Activated CD8-positive, alpha-beta memory T cell treated with anti-CD3 and anti-CD28 coated beads, Interleukin-2, amount 50 U/mL, for 48 hours (primary cell): ENCODE data around the gene SOCS4.
"Not testable (repeated sequence)": the region's sequence is repeated elsewhere in the genome, so short reads cannot be mapped to it uniquely, and the experiment has no call there.

Experiments
- DNase-seq: peaks from one replicate; pipeline ENCODE4 v3.0.0-alpha.2; 2020

Gene SOCS4, protein sequence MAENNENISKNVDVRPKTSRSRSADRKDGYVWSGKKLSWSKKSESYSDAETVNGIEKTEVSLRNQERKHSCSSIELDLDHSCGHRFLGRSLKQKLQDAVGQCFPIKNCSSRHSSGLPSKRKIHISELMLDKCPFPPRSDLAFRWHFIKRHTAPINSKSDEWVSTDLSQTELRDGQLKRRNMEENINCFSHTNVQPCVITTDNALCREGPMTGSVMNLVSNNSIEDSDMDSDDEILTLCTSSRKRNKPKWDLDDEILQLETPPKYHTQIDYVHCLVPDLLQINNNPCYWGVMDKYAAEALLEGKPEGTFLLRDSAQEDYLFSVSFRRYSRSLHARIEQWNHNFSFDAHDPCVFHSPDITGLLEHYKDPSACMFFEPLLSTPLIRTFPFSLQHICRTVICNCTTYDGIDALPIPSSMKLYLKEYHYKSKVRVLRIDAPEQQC

DNA sequence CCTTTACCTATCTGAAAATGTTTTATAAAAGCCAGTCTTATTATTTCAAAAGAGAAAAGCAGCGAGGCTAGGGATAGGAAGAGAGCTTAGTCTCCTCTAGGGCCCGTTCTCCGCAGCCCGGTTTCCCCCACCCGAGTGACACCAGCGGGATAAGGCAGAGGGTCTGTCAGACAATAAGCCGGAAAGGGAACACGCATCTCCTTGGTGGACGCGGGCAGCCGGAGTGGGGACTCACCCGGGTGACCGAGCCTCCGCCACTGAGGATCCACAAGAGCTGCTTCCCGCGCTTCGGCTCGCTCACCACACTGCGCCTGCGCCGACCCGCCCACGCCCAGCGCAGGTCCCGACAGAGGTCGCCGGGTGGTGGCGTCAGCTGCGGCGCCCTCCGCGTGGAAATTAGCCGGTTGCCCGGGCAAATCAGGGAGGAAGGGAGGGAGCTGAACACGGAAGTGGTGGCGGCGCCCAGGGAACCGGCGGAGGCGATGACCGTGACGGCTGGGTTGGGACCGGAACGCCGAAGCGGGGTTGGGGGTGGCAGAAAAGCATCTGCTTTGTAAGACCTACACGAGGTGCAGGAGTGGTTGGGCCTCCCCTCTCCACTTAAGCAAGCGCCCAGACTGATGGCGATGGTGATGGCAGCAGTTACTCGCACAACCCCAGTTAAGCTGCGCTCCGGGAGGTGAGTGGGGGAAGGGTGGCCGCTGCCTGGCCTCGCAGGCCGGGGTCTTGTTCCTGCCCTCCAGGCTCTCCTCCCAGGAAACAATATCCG is at the start of gene SOCS4, which contains the start of gene WDHD1:
SOCS4 (plus strand) TSS at position 444 of the 769 bp plus-strand sequence. CDS start 15,806 bp downstream, outside the sequence.
WDHD1 (minus strand) TSS at position 307 of the 769 bp plus-strand sequence. CDS start 312 bp downstream, outside the sequence.
- peak; percentile 100 for DNase-seq

DNA sequence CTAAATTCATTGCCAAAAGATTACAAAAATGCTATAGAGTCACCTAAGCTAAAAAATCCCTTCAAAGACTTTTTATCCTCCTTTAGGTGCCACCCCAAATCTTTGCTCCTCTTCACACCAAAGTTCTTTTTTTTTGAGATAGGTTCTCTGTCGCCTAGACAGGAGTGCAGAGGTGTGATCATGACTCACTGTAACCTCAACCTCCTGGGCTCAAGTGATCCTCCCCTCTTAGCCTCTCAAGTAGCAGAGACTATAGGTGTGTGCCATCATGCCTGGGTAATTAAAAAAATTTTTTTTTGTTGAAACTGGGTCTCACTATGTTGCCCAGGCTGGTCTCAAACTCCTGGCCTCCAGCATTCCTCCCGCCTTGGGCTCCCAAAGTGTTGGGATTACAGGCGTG is 48.0 kb upstream of the SOCS4 start:
- no peak for DNase-seq

DNA sequence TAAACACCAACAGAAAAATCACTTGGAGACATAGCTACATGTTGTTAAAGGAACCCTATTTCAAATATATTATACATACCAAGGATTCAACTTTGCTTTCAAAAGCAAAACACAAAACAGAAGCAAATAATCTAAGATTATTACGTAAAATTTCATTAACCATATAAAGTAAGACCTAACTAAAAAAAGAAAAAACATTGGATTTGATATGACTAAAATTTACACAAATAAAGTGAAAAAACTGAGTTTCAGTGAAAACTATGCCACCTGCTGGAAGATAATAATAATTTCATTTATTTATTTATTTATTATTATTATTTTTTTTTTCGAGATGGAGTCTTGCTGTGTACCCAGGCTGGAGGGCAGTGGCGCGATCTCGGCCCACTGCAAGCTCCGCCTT is 45.3 kb upstream of the SOCS4 start:
- no peak for DNase-seq

DNA sequence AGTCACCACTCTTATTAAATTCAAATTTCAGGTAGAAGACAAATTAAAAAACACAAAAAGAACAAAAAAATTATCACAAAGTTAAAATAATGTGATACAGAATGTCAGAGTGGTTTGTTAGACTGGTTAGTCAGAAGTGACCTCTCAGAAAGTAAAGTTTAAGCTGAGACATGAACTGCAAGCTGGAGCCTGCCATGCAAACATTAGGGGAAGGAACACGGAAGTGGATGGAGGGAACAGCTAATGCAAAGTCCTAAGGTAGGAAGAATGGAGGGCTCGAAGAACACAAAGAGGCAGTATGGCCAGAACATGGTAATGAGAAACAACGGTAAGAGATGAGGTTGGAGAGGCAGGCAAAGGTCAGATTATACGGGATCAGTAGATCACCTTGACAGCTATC is 41.9 kb upstream of the SOCS4 start:
- DNase-seq, result no peak

DNA sequence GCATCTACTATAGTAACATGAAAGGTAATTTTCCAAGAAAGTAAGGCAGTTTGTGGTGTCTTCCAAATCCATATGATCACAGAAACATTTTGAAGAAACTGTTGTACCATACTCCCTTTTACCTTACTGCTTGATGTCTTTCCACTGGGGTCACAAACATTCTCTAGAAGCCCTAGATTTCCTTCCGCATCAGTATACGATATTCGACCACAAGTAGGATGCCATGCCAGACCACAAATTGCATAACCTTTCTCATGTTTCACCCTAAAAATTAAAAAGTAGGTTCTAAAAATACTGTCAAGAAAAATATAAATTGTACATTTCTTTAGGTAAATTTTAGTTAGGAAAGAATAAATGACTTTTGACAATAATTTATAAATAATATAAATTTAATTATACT is 26.7 kb upstream of the SOCS4 start:
- DNase-seq, result no peak

DNA sequence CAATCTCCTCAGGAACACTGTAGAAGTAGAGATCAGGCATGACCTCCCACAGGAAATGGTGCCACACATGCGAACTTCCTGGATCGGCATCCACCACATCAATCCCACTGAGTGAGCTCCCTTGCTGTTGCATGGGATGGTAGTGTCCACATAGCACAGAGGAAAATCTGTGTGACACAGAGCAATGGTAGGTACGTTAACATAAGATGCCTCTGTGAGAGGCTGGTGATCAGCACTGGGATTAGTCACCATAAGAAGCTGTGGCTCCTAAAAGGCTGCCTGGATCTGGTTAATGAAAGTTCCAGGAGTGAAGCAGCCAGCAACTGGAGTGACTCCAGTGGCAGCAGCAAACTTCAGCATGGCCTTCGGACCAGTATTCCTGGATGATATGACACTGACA is 22.0 kb upstream of the SOCS4 start:
- DNase-seq, result no peak

DNA sequence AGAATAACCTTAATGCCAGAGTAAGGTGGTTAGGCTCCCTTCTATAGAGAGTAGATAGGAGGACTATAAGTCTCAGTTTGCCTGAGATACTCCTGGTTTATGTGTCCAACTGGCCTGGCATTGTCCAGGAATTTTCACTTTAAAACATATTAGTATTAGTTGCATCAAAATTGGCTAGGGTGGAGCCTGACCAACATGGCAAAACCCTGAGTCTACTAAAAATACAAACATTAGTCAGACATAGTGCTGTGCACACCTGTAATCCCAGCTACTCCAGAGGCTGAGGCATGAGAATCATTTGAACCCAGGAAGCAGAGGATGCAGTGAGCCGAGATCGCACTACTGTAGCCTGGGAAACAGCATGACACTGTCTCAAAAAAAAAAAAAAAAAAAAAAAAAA is 12.0 kb upstream of the SOCS4 start:
- DNase-seq, result no peak

DNA sequence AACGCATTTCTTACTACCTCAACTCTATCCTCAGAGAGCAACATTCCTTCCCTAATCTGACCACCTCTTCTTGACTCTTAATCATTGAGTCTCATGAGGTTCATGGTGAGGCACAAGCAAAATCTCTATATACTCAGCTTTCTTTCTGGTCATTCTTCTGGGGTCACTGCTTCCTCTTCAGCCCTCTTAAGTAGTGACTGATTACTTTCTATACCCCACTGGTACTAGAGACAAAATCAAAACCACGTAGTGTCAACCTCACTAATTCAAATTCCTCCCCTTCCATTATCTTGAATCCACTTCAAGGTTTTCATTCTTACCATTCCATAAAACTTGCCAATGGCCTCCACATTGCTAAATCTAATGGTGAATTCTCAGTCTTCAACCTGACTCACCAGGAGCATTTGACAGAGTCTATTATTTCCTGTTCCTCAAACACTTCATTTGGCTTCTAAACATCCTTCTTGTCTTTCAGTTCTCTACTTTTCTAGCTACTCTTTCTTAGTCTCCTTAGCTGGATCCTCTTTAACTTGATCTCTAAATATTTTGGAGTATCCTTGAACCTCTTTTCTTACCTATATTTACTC is 7.0 kb upstream of the SOCS4 start:
- DNase-seq, result no peak

DNA sequence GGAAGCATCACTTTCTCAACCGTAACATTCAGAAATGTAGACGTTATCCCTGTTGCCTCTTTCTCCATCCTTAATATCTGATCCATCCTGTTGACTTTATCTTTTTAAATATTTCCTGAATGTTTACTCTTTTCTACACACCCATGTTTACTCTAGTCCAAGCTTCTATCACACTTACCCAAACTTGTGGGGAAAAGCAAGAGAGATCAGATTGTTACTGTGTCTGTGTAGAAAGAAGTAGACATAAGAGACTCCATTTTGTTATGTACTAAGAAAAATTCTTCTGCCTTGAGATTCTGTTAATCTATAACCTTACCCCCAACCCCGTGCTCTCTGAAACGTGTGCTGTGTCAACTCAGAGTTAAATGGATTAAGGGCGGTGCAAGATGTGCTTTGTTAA is 2.7 kb upstream of the SOCS4 start:
- DNase-seq, result not testable (repeated sequence)

DNA sequence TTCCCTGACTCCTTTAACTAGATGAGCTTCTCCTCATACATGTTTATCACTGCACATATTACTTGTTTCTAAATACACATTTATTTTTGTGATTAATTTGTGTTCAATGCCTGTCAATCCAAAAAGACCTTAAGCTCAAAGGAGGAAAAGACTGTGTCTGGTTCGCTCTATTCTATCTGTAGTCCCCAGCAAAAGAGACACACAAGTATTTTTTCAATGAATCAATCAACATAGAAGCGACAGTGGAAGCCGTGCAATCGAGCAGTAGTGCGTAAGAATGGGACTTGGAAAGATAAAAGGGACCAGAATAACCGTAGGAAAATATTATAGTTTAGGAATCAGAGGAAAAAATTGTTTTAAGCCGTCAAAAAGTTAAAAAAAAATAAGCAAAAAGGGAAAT is 1.1 kb upstream of the SOCS4 start:
- no peak for DNase-seq

DNA sequence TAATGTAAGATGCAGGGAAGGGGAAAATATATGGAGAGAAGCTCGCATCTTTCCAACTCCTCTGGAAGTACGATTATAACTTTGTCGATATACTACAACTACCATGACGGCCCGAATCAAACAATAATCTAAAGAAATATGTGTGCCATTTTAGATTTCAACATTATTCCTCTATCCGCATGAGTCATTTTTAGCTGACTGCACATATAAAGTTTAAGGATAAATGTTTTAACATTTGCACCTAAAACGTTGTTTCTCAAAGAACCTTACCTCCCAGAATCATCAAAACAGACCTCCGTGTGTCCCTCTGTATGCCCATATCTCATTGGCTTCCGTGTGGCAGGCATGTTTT is 619 bp upstream of the SOCS4 start:
- no peak for DNase-seq

DNA sequence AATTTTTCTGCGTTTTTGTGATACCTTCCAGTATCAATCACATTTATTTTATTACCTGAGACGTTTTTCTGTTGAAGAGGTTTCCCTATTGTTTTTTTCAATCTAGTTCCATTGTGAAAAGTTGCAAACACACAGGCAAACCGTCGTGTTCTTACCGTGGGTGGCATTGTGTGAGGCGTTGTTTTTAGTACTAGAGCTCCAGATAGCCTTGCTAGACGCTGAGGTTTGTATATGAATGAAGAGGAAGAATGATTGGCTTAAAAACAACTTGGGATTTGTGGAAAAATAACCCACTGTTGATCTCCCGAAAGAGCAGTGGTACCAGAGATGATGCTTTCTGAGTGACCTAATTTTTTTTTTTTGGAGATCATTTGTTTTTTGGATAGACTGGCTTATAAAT is 1.0 kb downstream of the SOCS4 start:
- DNase-seq, result no peak

DNA sequence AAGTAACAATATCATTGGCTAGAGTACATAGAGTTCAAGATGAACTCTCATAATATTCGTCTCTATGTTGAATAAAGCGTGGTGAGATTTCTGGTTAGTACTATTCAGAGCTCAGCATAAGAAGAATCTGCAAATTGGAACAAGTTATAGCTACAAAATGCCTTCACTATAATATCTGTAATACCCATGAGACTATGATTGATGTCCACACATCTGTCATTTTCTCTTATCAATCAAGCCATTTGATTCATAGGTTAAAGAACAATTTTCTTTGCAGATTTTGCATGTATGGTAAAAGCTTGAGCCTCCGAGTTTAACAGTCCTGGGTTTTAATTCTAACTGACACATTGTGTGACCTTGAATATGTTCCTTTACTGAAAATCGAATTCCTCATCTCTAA is 1.4 kb downstream of the SOCS4 start:
- DNase-seq, result no peak

DNA sequence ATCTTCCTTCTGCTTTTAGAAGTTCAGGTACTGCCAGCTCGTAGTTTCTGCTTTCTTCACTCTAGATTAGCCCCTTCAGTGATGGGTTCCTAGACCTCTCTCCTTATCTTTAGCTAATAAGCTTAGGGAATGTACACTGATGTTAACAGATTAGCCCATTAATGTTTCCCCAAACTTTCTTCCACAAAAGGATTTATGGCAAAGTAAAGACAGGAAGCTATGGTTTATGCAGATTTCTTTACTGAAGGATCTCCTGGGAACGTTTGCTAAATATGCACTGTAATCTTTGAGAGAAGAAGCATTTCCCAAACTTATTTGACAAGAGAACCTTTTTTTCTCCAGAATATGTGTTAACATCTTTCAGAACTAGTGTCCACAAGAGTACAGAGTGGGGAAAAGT is 4.2 kb downstream of the SOCS4 start:
- DNase-seq, result no peak

DNA sequence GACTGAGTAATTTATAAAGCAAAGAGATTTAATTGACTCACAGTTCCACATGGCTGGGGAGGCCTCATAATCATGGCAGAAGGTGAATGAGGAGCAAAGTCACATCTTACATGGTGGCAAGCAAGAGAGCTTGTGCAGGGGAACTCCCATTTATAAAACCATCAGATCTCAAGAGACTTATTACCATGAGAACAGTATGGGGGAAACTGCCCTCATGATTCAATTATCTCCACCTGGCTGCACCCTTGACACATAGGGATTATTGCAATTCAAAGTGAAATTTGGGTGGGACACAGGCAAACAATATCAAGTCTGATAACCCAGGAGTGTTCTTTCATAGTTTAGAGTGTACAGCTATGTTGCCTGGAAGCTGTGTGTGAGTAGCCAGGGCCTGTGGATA is 11.0 kb downstream of the SOCS4 start:
- DNase-seq, result not testable (repeated sequence)

DNA sequence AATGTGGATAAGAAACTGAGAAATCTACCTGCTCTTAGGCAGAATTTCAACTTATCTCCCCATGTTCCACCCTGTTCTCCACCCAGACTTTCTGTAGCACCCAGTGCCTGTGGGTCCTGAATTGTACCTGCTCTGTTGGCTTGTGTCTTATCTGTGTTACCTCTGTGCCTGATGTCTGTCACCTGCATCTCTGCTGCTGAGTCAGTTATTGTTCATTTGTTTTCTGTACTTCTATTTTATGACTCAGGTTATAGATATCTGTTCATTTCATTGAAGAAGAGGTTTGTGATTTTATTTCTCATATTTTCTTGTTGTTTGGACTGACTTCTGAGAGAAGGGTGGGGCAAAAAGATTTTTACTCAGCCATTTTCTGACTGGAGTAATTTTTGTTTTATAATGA is 11.7 kb downstream of the SOCS4 start:
- no peak for DNase-seq

DNA sequence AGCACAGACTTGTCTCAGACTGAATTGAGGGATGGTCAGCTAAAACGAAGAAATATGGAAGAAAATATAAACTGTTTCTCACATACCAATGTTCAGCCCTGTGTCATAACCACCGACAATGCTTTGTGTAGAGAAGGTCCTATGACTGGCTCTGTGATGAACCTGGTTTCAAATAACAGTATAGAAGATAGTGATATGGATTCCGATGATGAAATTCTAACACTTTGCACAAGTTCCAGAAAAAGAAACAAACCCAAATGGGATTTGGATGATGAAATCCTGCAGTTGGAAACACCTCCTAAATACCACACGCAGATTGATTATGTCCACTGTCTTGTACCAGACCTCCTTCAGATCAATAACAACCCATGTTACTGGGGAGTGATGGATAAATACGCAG is 16.5 kb downstream of the SOCS4 start:
- DNase-seq, result no peak

DNA sequence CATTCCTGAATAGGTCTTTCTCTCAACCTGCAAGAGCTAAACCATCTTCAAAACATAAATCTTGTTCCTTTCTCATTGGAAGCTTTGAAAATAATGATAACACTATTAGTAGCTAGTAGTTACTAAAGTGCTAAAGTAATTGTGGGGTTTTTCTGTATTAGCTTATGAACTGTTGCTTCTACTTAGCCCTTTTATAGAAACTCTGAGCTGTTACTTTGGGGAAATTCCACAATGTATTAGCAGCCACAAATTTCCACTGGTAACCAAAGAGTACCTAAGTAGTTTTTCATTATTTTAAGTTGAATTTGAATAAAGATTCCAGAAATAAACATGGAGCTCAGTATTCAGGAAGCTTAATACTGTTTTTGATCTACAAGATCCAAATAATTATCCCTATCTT is 18.1 kb downstream of the SOCS4 start:
- DNase-seq, result no peak

DNA sequence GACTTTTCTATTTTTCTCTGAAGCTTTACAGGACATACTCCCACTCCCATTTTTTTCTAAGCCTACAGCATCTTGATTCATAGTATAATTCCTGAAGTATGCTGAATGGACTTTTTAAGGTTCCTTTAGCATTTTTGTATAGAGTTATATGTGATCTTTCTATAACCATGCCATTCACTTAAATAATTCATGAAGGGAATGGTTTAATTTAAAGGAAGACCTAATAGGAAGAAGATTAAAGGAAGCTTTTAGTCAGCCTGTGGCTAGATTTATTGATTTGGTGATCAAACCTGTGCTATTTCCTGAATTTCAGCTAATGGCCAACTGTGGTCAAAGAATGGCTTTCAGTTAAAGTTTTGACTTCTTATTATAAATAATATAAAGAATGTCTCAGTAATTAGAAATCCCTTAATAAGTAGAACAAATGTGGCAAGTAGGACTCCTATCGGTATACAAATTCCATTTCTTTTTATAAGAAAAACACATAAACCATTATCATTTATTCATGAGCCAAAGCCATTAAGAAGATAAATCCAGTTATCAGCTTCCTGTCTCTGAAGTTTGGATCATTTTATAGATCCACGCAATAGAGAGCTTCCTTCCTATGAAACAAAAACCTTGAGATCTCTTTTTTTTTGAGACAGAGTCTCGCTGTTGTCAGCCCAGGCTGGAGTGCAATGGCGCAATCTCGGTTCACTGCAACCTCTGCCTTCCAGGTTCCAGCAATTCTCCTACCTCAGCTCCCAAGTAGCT is 20.4 kb downstream of the SOCS4 start:
- DNase-seq, result no peak

DNA sequence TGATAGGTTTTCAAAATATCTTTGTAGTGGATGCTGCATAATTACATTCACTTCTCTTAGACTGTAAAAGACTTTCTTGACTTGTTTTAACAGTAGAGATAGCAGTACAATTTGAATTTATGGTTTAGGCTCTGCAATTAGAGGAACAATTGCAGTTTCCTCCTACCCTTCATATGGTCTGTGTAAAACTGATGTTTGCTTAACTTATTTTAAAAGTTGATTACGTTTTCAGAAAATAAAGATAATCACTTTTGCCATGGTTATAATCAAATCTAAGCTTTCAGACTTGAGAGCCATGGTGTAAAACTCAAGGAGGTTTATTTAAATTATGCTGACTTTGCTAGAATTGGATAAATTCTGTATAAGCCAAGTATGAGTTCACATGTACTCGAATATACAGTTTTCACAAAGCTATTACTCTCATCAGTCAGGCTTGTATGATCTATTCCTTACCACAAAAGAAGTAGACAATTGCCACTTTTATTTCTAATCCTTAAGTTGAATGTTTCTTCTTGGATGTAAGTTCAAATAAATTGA is 21.9 kb downstream of the SOCS4 start:
- DNase-seq, result no peak

DNA sequence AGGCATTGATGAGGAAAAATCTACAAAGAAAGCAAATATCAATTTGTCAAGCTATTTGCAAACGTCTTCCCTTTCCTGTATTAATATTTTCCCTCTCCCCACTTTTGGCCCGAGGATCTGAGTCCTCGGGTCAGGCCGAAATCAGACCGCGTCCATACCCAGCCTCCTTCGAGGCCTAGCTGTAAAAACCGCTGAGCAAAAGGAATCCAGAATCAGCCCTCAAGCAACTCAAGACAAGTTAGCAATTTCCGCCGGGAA is 24.1 kb downstream of the SOCS4 start:
- DNase-seq, result no peak

DNA sequence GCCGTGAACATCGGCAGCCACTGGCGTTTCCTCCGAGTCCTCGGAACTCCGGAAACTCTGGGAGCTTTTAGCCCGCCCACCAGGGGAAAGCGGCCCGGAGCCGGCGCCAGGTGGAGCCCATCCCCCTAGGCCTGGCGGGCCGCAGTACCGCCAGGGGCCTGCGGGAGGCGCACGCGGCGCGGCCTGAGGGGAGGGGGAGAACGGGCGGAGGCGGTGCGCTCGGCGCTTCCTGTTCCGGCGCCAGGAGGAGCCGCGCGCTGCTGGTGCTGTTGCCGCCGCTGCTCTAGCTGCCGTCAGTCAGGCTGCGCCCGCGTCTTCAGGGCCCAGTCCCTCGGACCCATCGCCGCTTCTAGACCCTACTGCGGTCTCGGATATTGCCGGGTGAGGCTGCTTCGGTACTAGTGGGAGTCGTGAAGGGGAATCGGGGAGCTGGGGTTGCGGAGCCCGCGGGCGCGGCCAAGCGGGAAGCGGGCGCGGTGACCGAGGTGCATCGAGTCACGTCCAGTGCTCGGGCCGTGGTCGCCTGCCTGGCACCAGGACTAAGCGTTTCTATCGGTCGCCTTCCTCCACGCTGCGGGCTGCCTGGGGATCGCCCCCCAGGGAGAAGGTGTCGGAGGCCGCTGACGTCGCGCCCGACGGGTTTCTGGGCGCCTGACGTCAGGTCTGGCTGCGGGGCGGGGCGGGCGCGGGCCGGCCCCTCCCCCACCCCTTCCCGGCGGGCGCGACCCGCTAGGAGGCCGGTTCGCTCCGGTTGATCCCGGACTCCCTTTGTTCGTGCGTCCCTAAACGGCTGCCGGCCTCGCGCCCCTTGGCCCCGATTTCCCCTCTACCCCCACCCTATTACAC is 24.6 kb downstream of the SOCS4 start, which contains the start of gene MAPK1IP1L:
MAPK1IP1L (plus strand) TSS at position 225 of the 846 bp plus-strand sequence. CDS start 10,037 bp downstream, outside the sequence.
- DNase-seq, result peak; percentile 98
